ENCODE measurements around the gene SPTBN5. TPM values are rescaled to one million over a fixed set of nuclear protein-coding genes. Genes with fewer than 3 reads are reported as not detected.
A peak's percentile ranks its signal among the peaks of the same experiment; 100 is the strongest.

Gene SPTBN5
- total and polyA plus RNA-seq, 8 donors = 0.32 to 11.4 (median 0.84) TPM

GRCh38 chr15:41914411-41914810 lies 20.6 kb upstream of the SPTBN5 start:
- intact Hi-C loops (cut with DNase I) = no loop called here
- H3K27me3 ChIP-seq = no peaks in the 10 kb centered on the region
- no peaks in the 10 kb centered on the region for H3K9me3 ChIP-seq
- peaks cover 29 to 75% (median 32%) of the 10 kb centered on the region in 3 donors for H3K4me1 ChIP-seq
- FAIRE-seq (no peak), ATAC-seq (no peak), DNase-seq (peak in 1 of 6 donors; percentile 21)
- 37 to 43% methylated on average over 5 of the region's 5 CpGs for WGBS, 2 donors
- TF ChIP-seq, protein P1, sequence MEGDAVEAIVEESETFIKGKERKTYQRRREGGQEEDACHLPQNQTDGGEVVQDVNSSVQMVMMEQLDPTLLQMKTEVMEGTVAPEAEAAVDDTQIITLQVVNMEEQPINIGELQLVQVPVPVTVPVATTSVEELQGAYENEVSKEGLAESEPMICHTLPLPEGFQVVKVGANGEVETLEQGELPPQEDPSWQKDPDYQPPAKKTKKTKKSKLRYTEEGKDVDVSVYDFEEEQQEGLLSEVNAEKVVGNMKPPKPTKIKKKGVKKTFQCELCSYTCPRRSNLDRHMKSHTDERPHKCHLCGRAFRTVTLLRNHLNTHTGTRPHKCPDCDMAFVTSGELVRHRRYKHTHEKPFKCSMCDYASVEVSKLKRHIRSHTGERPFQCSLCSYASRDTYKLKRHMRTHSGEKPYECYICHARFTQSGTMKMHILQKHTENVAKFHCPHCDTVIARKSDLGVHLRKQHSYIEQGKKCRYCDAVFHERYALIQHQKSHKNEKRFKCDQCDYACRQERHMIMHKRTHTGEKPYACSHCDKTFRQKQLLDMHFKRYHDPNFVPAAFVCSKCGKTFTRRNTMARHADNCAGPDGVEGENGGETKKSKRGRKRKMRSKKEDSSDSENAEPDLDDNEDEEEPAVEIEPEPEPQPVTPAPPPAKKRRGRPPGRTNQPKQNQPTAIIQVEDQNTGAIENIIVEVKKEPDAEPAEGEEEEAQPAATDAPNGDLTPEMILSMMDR (IDR thresholded peaks at IDR 0.05) = no peak
- H3K4me3 ChIP-seq = no peak overlapping the region
- peaks cover 0 to 4% (median 0%) of the 10 kb centered on the region in 3 donors for H3K36me3 ChIP-seq
- peak overlapping the region in 1 of 4 donors; percentile 8 for H3K27ac ChIP-seq

DNA sequence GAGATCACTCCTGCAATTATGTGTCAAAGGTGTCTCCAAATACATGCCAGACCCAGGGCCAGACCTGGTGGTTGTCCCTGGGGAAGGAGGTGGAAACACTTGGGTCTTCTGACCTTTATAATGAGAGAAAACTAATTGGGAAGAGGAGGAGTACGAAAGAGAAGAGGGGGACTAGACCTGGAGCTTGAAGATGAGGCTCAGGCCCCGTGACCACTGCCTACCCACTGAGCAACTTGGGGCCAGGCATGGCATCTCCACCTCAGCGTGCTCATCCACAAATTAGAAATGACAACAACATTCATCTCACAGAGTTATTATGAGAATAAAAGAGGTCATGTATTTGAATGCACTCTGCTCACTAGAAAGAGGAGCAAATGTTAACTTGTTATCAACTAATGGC lies 19.4 kb upstream of the SPTBN5 start:
- H3K27me3 ChIP-seq = no peaks in the 10 kb centered on the region
- no peak overlapping the region for H3K27ac ChIP-seq
- intact Hi-C loops (cut with DNase I) = no loop called here

DNA sequence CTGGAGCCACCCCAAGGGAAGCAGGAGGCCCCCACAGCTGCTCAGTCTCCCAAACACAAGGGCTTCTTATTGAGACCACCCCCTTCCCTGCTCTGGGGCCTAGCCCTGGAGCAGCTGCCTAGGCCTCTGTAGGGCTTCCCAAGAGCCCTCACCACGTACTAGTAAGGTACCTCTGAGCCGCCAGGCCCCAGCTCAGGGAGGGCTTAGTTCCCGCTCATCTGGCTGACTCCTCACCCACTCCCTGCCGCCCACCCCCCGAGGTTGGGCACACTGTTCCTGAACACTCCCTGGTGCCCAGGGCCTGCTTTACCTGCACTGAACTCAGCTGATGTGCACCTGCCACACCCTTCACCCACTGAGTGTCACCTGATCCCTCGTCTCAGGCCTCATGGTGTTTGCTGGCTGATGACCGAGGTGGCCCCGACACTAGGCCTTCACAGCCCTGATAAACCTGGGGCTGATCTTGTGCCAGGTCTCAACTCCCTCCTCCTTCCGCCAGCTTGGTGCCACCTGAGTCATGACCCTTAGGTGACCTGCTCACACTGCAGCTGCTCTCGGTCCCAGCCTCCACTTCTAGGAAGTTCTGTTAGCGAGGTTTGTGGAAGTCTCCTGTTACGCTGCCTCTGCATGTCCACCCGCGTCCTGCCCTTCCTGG lies 18.0 kb upstream of the SPTBN5 start:
- Histone ChIP-seq H3K4me1 (peaks cover 14 to 52% (median 16%) of the 10 kb centered on the region in 3 donors), H3K36me3 (peaks cover 0 to 13% (median 0%) of the 10 kb centered on the region in 3 donors), H3K4me3 (no peak overlapping the region), H3K9me3 (no peaks in the 10 kb centered on the region), H3K27me3 (no peaks in the 10 kb centered on the region), H3K27ac (peak overlapping the region in 3 of 4 donors; percentile 38 to 50 (median 42))
- intact Hi-C loops (cut with DNase I) = no loop called here
- no peak for FAIRE-seq
- peak in 4 of 6 donors; percentile 55 to 89 (median 66) for DNase-seq
- ATAC-seq = peak; percentile 25 to 55 (median 36)
- WGBS, 2 donors = 51 to 53% methylated on average over 14 of the region's 14 CpGs
- TF ChIP-seq, protein P1 (IDR thresholded peaks at IDR 0.05) = no peak

More for the DNA sequence above, 19.4 kb upstream of the SPTBN5 start:
- ATAC-seq (no peak), DNase-seq (peak in 1 of 6 donors; percentile 24), FAIRE-seq (no peak)
- Histone ChIP-seq H3K9me3 (no peaks in the 10 kb centered on the region), H3K4me3 (no peak overlapping the region), H3K4me1 (peaks cover 21 to 67% (median 24%) of the 10 kb centered on the region in 3 donors), H3K36me3 (peaks cover 0 to 6% (median 0%) of the 10 kb centered on the region in 3 donors)
- 52 to 55% methylated on average over 3 of the region's 3 CpGs for WGBS, 2 donors
- TF ChIP-seq, protein P1 (IDR thresholded peaks at IDR 0.05) = no peak

DNA sequence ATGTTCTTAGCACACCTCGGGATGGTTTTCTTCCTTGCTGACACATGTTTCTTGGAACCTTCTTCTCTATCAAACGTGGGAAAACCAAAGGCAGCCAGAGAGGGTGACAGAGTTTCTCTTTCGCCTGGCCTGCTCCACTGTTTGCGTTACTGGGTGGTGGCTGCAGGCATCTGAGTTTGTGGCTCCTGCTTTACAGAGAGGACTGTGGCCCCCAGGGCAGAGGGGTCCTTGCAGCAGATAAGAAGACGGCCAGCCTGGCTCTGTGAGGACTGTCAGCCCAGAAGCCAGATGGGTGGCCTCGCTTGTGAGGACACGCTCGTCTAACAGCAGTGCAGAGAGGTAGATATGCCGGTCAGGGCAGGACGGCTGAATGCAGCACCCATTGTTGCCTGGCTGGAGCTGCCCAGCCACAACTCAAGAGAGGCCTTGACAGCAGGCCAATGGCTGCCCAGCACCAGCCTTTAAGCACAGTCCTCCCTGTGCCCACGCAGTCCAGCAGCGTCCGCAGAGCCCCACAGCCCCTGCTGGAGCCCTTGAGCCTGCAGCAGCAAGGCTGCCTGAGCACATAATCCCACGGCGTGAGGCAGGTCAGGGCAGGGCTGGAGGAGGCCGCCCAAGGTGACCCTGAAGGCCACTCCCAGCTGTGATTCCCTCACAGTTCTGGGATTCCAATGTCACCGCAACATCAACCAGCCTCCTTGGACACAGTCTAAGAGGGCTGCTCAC lies 15.0 kb upstream of the SPTBN5 start:
- 51 to 53% methylated on average over 17 of the region's 17 CpGs for WGBS, 2 donors
- peak in 1 of 6 donors; percentile 34 for DNase-seq
- TF ChIP-seq, protein P1 (IDR thresholded peaks at IDR 0.05) = no peak
- Histone ChIP-seq H3K27me3 (no peaks in the 10 kb centered on the region), H3K9me3 (no peaks in the 10 kb centered on the region), H3K27ac (peak overlapping the region in 1 of 4 donors; percentile 4), H3K36me3 (peaks cover 0 to 17% (median 0%) of the 10 kb centered on the region in 3 donors), H3K4me1 (peaks cover 0 to 27% (median 3%) of the 10 kb centered on the region in 3 donors), H3K4me3 (no peak overlapping the region)
- intact Hi-C loops (cut with DNase I) = loop anchor here in 1 of 3 donors (5.0 to 10.0 kb wide), 2 partner anchors 87 to 134 kb away; partner anchors contain the start of gene MAPKBP1
- ATAC-seq = peak in 3 of 4 donors; percentile 8 to 36 (median 33)
- no peak for FAIRE-seq

Data from pancreas (tissue), 10 donors.